Heart left ventricle (tissue), 13 donors: ENCODE results near the gene C1QL1.

Source experiments
- CTCF ChIP-seq, 12 donors: fragments of 200-600 bp; sonication (generic) in 4 of 12; IDR thresholded peaks; one replicate each; pipeline versions ENCODE4 v1.5.0 to v1.8.0; 2018 to 2022; ENCODE audit warnings: antibody characterized with exemption in 12 of 12, mild to moderate bottlenecking in 5 of 12
- POLR2A ChIP-seq, 2 donors: fragments of 450-650 bp; IDR thresholded peaks; one replicate each; pipeline ENCODE4 v1.6.1; 2017; ENCODE audit warnings: antibody characterized with exemption in 2 of 2, mild to moderate bottlenecking in 2 of 2, moderate library complexity in 2 of 2
- donor health status: ischemic (EF 13 %, LVEDD 7.1; RV severe dilation, severe dysfunction).
- donor health status: DM: no; HTN: yes; CAD: no.
- donor health status: DM: no; HTN: no; CAD: no.
- donor health status: ischemic (EF 25% LVEDD 6.9; RV normal size, moderate dysfunction).
- donor health status: ischemic (EF 25% LVEDD 5.7; RV mildly dilated, moderate dysfunction).
- donor health status: ischemic (EF 35%, LVEDD 5.7; RV mildly dilated, moderate dysfunction).
- donor health status: nonischemic (EF 11% LVEDD 7.7; RV severe dilation, severe dysfunction).
- donor health status: DM: yes; HTN: yes; CAD: no.
- donor health status: PGD.
- donor health status: ischemic (EF 29% LVEDD 5.4; RV normal size, mild dysfunction).
- donor health status: nonischemic (EF 23%, LVEDD 6.1; RV moderate dilation, normal function).

GRCh38 chr17:44931376-44931775 is 36.7 kb downstream of the C1QL1 start:
- TF ChIP-seq CTCF (IDR thresholded peaks at IDR 0.05) (no peak), POLR2A (IDR thresholded peaks at IDR 0.05) (no peak)
